ENCODE measurements around the gene FGB. TPM values are rescaled to one million over a fixed set of nuclear protein-coding genes. Genes with fewer than 3 reads are reported as not detected.
A peak's percentile ranks its signal among the peaks of the same experiment; 100 is the strongest.

The FGB gene
- total and polyA plus RNA-seq, 2 of the 13 experiments (the other 11 are each of a cell fraction or from before 2014, with no cell fraction given) = 226 to 784 TPM

- FAIRE-seq (no peak), DNase-seq (ENCODE audit: low spot score) (no peak), ATAC-seq (no peak)
- peaks cover 54% of the 10 kb centered on the region for H3K4me1 ChIP-seq (ENCODE audit: insufficient read depth, low read length)
- in situ Hi-C loops (cut with HindIII; ENCODE audit: extremely low pct_ligation_motif_present, low pct_unique_long_range_greater_than_20kb) (no loop called here), intact Hi-C loops (cut with micrococcal nuclease; ENCODE audit: unreplicated experiment) (no loop called here)
- H2AFZ ChIP-seq (ENCODE audit: low read length) = no peak overlapping the region
- H4K20me1 ChIP-seq (ENCODE audit: insufficient read depth, low read length) = no peaks in the 10 kb centered on the region
- H3K27ac ChIP-seq (ENCODE audit: extremely low read length, insufficient read depth, low read length) = peak overlapping the region; percentile 17
- H3K4me2 ChIP-seq (ENCODE audit: low read depth, low read length) = no peak overlapping the region
- no peak overlapping the region for H3K9ac ChIP-seq (ENCODE audit: insufficient read depth, low read depth, low read length)
- no peak overlapping the region for H3K4me3 ChIP-seq (replicated peaks in 1 of 3; ENCODE audit: insufficient read depth in 1 of 3, low read depth in 2 of 3, low read length in 3 of 3)
- ChIA-PET CTCF (ENCODE audit: low intra/inter-chr PET ratio, low total read pairs) (interaction anchor here (0.6 kb wide), 1 partner anchor 23 kb away, joined by 3 read pairs; no protein-coding TSS in a partner anchor), POLR2A (interaction anchor here (1.1 to 16.0 kb wide), 7 partner anchors 11 to 35 kb away, joined by 3 to 468 read pairs (median 15); partner anchors contain the start of genes FGB and FGG)
- TF ChIP-seq POLR2AphosphoS5 (IDR thresholded peaks at IDR 0.05; ENCODE audit: low read depth, low read length) (peak; percentile 15; the same call in 1 of the 2 replicates), ZNF343 (CRISPR knock-in tag; IDR thresholded peaks at IDR 0.05) (no peak), ZNF883 (CRISPR knock-in tag; IDR thresholded peaks at IDR 0.05; ENCODE audit: not compliant biosample characterization) (no peak), AGO2 (optimal IDR thresholded peaks at IDR 0.05; ENCODE audit: low read depth, low read length) (peak; percentile 64), RCOR2 (CRISPR knock-in tag; IDR thresholded peaks at IDR 0.05) (no peak), ZNF543 (CRISPR knock-in tag; IDR thresholded peaks at IDR 0.05) (0 out of 2 replicates have a peak, but pooled peaks have one; percentile 21), SRSF4 (IDR thresholded peaks at IDR 0.05; ENCODE audit: low read depth, low read length, poor library complexity, severe bottlenecking) (peak; percentile 22), ZBTB1 (CRISPR knock-in tag; IDR thresholded peaks at IDR 0.05; ENCODE audit: borderline replicate concordance) (no peak), RBFOX2 (IDR thresholded peaks at IDR 0.05; ENCODE audit: low read depth, low read length) (peak; percentile 80)
- TF ChIP-seq, protein P1, sequence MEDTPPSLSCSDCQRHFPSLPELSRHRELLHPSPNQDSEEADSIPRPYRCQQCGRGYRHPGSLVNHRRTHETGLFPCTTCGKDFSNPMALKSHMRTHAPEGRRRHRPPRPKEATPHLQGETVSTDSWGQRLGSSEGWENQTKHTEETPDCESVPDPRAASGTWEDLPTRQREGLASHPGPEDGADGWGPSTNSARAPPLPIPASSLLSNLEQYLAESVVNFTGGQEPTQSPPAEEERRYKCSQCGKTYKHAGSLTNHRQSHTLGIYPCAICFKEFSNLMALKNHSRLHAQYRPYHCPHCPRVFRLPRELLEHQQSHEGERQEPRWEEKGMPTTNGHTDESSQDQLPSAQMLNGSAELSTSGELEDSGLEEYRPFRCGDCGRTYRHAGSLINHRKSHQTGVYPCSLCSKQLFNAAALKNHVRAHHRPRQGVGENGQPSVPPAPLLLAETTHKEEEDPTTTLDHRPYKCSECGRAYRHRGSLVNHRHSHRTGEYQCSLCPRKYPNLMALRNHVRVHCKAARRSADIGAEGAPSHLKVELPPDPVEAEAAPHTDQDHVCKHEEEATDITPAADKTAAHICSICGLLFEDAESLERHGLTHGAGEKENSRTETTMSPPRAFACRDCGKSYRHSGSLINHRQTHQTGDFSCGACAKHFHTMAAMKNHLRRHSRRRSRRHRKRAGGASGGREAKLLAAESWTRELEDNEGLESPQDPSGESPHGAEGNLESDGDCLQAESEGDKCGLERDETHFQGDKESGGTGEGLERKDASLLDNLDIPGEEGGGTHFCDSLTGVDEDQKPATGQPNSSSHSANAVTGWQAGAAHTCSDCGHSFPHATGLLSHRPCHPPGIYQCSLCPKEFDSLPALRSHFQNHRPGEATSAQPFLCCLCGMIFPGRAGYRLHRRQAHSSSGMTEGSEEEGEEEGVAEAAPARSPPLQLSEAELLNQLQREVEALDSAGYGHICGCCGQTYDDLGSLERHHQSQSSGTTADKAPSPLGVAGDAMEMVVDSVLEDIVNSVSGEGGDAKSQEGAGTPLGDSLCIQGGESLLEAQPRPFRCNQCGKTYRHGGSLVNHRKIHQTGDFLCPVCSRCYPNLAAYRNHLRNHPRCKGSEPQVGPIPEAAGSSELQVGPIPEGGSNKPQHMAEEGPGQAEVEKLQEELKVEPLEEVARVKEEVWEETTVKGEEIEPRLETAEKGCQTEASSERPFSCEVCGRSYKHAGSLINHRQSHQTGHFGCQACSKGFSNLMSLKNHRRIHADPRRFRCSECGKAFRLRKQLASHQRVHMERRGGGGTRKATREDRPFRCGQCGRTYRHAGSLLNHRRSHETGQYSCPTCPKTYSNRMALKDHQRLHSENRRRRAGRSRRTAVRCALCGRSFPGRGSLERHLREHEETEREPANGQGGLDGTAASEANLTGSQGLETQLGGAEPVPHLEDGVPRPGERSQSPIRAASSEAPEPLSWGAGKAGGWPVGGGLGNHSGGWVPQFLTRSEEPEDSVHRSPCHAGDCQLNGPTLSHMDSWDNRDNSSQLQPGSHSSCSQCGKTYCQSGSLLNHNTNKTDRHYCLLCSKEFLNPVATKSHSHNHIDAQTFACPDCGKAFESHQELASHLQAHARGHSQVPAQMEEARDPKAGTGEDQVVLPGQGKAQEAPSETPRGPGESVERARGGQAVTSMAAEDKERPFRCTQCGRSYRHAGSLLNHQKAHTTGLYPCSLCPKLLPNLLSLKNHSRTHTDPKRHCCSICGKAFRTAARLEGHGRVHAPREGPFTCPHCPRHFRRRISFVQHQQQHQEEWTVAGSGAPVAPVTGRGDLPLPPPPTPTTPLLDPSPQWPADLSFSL (CRISPR knock-in tag; IDR thresholded peaks at IDR 0.05) = no peak
- TF ChIP-seq, protein P2, sequence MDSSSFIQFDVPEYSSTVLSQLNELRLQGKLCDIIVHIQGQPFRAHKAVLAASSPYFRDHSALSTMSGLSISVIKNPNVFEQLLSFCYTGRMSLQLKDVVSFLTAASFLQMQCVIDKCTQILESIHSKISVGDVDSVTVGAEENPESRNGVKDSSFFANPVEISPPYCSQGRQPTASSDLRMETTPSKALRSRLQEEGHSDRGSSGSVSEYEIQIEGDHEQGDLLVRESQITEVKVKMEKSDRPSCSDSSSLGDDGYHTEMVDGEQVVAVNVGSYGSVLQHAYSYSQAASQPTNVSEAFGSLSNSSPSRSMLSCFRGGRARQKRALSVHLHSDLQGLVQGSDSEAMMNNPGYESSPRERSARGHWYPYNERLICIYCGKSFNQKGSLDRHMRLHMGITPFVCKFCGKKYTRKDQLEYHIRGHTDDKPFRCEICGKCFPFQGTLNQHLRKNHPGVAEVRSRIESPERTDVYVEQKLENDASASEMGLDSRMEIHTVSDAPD (CRISPR knock-in tag; IDR thresholded peaks at IDR 0.05) = no peak
- H3K27me3 ChIP-seq (ENCODE audit: control insufficient read depth in 1 of 2, insufficient read depth in 2 of 2, low read length in 2 of 2) = no peaks in the 10 kb centered on the region
- peaks cover 7% of the 10 kb centered on the region for H3K79me2 ChIP-seq (ENCODE audit: insufficient read depth, low read length)
- H3K36me3 ChIP-seq (replicated peaks in 1 of 2; ENCODE audit: control insufficient read depth in 1 of 2, insufficient read depth in 2 of 2, low read length in 2 of 2) = peaks cover 3 to 26% of the 10 kb centered on the region in 2 experiments
- no TSS peak for BruUV-seq (replicated peaks)
- no peaks in the 10 kb centered on the region for H3K9me3 ChIP-seq (ENCODE audit: low read length)
Measured at GRCh38 chr4:154583677-154584076, 20.9 kb downstream of the FGB start.
